ENCODE data around the gene GCH1.
"Not testable (repeated sequence)": the region's sequence is repeated elsewhere in the genome, so short reads cannot be mapped to it uniquely, and the experiment has no call there.

GCH1 gene, protein sequence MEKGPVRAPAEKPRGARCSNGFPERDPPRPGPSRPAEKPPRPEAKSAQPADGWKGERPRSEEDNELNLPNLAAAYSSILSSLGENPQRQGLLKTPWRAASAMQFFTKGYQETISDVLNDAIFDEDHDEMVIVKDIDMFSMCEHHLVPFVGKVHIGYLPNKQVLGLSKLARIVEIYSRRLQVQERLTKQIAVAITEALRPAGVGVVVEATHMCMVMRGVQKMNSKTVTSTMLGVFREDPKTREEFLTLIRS

DNA sequence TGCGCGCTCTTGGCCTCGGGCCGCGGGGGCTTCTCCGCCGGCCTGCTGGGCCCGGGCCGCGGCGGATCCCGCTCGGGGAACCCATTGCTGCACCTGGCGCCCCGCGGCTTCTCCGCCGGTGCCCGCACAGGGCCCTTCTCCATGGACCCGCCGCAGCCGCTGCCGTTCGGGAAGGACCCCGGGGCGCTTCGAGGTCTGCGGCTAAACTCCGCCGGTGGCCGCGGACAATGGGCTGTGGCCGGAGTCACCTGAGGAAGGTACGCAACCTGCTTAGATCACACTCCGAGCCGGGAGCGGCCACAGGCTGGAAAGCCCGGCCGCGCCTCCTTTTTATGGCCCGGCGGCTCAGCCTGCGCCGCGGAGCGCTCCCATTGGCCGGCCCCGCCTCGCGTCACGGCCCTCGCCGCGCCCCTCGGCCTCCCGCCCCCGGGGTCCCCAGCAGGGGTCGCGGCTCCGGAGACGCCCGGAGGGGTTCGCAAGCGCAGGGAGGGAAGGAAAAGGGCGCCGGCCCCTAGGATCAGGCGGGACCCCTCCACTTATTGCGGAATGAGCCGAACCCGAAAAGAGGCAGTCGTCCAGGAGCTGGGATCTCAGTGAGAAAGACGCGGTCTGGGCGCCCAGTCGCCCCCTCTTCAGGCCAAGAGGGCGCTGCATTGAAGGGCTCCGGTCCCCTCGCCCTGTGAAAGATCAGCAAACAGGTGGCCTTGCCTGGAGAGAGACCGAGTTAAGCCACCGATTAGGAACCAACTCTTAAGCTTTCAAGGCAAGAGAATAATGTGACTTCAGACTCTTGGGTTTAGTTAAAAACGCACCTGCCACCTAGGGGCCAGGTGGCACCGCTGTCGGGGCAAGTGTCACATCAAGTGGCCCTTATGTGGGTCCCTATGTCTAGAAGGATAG lies at the start of gene GCH1:
Gene GCH1 (minus strand): TSS at position 306 of the 900 bp plus-strand sequence. CDS start 163 bp downstream, at position 143.
- peak; percentile 70 for DNase-seq

DNA sequence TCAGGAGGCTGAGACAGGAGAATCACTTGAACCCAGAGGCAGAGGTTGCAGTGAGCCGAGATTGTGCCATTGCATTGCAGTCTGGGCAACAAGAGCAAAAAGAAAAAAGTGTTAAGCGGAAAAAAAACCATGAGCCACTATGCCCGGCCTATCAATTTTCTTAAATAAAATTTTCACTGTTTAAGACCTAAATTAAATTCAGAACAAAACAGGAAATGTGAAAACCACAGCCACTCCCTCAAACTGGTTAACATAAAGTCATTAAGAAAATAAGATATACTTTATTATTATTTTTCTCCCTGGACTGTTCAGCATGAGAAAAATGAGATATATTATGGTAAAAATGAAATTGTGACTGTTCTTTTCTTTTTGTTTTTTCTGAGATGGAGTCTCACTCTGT lies 44.6 kb upstream of the GCH1 start:
- DNase-seq, result no peak

DNA sequence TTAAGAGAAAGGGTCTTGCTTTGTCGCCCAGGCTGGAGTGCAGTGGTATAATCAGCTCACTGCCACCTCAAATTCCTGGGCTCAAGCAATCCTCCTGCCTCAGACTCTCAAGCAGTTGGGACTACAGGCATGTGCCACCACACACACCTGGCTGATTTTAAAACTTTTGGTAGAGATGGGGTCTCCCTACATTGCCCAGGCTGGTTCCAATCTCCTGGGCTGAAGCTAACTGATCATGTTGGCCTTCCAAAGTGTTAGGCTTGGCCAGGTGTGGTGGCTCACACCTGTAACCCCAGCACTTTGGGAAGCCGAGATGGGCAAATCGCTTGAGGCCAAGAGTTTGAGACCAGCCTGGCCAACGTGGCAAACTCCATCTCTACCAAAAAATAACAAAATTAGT lies 43.9 kb upstream of the GCH1 start:
- DNase-seq, result no peak

DNA sequence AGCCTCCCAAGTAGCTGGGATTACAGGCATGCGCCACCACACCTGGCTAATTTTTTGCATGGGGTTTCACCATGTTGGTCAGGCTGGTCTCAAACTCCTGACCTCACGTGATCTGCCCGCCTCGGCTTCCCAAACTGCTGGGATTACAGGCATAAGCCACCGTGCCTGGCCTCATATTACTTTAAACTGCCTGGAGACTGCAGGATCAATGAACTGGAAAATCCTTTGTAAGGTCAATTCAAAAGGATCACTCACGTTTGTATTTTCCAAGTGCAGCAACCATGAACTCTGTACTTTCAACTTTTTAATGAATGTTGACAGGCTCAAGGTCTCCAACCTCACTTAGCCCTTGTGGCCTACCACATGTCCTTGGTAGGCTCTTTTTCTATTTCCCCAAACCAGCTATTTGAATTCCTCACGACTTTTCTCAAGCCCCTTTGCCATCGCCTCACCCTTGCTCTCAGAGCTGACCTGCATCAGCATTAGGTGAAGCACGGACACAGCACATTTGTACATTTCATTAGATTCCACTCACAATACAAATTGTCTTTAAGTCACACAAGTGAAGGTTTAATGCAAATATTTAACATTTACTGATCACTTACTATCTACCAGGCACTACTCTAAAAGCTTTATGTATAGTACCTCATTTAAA lies 42.2 kb upstream of the GCH1 start:
- DNase-seq, result no peak

DNA sequence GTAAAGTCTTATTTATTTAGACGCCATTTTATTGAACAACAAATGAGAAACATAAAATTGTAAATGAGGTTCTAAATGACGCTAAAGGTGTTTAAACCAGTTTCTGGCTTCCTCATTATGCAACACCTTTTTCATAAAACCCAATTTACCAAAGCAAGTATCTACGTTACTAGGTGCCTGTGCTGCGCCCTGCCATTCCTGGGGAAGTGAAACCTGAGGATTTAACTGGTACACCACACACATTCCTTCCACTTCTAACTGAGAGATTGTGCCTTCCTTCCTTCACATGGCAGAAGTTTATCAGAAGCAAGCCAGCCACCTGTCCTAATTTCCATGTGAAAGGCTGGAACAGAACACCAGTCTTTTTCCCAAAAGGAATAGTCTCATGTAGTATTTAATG lies 40.3 kb upstream of the GCH1 start:
- no peak for DNase-seq

DNA sequence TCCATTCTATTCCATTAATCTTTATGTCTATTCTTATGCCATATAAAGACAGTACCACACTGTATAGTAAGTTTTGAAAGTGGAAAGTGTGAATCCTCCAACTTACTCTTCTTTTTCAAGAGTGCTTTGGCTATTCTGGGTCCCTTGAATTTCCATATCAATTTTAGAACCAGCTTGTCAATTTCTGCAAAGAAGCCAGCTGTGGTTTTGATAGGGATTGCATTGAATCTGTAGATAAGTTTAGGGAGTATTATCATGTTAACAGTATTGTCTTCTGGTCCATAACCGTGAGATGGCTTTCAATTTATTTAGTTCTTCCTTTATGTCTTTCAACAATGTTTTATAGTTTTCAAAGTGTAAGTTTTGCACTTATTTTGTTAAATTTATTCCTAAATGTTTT lies 34.2 kb upstream of the GCH1 start:
- DNase-seq, result no peak

DNA sequence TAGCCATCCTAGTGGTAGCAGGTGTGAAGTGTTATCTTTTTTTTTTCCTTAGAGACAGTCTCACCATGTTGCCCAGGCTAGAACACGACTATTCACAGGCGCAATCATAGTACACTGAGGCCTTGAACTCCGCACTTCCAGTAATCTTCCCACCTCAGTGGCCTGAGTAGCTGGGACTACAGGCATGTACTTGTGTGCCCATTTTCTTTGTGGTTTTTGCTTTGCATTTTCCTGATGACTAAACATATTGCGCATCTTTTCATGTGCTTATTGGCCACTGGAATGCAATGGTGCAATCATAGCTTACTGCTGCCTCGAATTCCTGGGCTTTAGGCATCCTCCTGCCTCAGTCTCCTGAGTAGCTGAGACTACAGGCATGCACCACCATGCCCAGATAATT lies 33.3 kb upstream of the GCH1 start:
- no peak for DNase-seq

DNA sequence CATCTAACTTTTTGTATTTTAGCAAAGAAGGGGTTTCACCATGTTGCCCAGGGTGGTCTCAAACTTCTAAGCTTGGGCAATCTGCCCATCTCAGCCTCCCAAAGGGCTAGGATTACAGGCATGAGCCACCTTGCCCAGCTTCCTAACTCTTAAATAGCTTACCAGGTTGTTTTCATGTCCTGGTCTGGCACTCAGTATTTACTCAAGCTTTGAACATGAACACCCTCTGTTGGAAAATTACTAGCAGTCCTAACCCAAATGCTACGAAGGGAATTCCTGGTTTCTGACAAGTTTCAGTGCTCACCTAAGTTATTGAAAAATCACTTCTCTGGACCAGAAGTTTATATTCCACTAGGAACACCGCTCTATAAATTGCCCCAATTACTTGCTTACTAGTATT lies 32.5 kb upstream of the GCH1 start:
- no peak for DNase-seq

DNA sequence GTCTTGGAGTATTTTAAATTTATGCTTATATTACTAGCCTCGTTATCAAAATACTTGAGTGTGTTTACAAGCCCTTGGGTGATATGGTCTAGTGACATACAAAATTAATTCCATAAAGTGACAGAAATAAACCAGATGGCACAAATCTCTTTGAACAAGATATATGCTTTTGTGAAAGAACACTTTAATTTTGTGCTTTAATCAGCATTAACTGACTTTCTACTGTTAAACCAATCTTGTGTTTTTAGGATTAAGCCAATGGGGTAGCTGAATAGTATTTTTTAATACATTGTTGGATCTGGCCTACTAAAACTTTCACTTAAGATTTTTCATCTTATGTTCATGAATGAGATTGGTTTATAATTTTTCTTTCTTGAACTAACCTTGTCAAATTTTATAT lies 30.4 kb upstream of the GCH1 start:
- no peak for DNase-seq

DNA sequence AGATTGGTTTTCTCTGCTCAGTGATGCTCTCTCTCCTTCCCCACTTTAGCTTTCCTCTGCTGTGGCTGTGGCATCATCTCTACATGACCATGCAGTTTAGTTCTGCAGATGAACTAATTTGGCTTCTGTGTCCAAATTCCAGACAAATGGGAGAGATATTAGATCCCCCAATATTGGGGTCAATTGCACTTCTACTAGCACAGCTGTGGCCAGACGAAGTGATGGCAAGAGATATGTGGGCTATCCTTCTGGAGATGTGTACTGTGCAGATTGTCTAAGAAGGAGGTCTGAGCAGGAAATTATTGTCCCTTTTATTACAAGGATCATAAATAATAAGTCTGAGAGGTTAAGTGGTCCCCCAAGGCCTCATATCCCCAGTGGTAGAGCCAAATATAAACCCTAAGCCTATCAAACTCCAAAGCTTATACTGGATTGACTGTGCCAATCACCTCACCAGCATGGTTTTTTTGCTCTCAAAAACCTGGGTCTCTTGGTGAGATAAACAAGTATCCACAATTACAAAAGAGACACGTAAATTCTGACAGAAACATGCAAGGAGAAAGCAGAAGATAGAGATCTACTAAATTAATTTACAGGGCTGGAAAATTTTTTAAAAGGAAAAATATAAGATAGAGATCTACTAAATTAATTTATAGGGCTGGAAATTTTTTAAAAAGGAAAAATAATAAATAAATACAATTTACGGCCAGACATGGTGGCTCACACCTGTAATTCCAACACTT lies 29.1 kb upstream of the GCH1 start:
- no peak for DNase-seq

DNA sequence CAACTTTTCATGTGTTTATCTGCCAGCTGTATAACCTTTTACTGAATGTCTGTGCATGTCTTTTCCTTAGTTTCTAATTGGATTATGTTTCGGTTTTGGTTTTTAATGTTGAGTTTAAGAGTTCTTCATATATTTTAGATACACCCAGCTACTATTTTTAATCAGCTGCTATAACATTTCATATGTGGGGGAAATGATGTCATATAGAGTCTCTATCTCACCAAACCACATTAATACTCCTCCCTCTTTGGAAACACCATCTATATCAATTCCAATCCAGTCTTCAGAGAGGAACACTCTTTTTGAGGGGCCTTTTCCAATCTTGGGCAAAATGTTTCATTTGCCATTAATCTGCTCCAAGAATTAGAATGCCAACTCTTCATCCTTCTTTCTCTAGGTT lies 28.5 kb upstream of the GCH1 start:
- no peak for DNase-seq

DNA sequence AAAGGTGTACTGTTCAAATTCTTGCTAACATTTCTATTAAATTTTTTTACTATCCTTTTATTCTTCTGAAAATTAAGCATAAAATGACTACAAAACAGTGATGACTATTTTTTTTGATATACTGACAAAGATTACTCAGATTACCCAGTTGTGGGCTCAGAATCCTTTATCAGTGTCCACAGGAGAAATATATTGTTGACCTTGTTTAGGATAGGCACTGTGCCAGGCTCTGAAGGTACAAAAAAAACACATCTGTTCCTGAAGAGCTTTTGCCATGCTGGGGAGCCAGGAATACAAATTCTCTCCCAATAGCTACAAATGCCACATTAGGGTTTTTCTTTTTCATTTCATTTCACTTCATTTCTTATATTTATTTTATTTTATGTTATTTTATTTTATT lies 26.9 kb upstream of the GCH1 start:
- DNase-seq, result no peak

DNA sequence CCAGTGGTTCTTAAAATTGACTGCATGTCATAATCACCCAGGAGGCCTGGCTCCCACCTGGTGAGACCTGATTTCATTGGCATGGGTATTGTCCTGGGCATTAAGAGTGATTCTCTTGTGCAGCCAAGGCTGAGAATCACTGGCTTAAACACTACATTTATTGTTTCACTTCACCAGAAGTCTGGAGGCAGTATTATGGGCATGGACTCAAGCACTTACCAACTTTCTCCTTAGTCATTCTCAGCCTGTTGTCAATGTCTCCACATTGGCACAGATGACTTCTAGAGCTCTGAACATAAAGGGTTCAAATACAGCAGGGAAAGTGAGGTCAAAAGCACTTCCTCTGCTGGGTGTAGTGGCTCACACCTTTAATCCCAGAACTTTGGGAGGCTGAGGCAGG lies 25.6 kb upstream of the GCH1 start:
- no peak for DNase-seq

DNA sequence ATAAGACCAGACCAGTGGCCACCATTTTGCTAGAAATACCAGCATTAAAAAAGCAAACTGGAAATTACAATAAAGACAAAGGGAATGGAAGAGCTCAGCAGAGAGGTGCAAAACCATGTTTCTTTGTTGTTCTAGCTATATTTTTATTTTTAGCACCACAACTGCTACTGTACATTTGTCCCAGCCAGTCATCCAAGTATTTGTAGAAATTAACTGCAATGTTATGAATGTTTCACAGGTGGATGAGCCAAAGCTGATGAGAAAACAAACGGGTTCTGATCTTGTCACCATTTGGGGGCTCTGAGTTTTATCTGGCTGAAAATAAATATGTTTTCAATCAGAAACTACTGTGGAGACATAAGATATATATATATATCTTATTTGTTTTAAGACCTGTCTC lies 24.9 kb upstream of the GCH1 start:
- no peak for DNase-seq

DNA sequence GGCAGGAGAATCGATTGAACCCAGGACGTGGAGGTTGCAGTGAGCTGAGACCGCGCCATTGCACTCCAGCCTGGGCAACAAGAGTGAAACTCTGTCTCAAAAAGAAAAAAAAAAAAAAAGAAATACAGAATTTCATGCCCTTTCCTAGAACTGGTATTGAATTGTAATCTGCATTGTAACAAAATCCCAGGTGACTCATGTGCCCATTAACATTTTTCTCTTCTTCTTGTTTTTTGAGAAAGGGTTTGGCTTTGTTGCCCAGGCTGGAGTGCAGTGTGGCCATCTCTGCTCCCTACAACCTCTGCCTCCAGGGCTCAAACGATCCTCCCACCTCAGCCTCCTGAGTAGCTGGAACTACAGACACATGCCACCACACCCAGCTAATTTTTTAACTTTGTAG lies 23.9 kb upstream of the GCH1 start:
- not testable (repeated sequence) for DNase-seq

DNA sequence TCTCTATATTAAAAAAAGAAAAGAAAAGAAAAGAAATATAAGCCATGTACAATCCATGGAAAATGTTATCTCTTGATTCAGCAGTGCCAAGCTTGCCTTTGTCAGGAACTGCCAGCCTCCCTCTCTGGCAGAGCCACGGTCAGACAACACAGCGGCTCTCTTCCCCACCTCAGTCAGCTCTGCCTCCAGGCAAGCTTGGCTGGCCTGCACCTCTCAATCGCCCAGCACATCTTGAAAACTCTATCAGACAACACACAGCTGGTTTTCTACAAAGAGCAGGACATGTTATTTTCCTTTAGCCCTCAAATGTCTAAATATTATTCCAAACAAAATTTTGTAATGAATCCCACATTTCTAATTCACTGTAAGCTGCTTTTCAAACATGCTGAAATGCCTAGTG lies 20.0 kb upstream of the GCH1 start:
- DNase-seq, result no peak

DNA sequence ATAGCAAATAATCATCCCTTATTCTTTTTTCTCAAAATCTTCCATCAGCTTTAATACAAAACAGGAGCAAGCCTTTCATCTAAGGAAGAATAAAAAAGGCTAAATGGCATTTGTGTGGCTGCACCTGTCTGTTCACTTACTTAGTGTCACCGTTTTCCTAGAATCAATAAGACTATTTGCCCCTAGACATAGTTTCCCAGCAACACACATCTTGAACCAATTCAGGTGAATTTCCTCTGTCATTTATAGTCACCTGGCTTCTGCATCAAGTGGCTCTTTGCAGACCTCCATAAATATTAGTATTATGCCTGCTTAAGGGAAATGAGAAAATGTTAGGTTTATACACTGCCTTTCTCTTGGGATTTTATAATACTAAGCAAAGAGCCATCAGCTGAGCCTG lies 17.4 kb upstream of the GCH1 start:
- no peak for DNase-seq

DNA sequence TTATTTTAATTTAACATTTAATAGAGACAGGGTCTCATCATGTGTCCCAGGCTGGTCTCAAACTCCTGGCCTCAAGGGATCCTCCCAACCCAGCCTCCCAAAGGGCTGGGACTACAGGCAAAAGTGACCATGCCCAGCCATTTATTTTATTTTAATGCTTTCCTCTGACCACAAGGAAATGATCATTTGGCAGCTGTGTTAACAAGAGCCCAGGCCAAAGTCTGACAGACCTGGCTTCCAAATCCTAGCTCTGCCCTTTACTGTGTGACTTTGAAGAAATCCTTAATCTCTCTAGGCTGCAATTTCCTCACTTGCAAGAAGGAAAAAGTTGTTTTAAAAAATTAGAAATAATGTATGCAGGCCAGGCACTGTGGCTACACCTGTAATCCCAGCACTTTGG lies 16.7 kb upstream of the GCH1 start:
- DNase-seq, result no peak

DNA sequence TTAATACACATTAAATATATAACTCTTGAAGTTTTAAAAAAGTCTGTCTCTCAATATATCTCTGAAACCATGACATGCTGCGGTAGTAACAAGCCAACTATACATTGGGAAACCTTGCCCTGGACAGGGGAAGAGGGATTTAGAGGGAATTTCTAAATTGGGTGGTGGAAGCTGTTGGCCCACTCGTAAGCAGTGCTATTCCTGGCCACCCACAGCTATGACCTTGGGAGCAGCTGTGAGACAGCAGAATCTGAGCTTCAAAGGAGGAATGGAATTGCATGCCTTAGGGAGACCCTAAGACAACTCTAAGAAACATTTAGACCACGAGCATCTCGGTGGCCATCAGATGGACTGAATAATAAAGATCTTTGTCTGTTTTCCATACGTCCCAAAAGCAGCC lies 15.8 kb upstream of the GCH1 start:
- no peak for DNase-seq

DNA sequence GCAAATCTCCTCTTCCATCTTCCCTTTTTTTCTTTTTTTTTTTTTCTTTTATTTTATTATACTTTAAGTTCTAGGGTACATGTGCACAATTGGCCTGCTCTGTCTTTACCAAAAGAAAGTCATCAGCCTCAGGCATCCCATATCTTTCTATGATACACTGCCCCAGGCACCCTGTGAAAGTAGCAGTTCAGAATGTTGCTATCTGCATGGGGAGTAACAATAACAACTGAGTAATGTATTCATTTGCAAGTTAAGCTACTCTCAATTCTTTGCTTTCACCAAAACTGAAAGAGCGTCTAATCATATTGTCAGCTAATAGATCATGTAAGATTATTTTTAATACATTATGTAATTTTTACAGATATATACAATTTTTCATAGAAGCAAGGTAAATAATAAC lies 13.5 kb upstream of the GCH1 start:
- no peak for DNase-seq

DNA sequence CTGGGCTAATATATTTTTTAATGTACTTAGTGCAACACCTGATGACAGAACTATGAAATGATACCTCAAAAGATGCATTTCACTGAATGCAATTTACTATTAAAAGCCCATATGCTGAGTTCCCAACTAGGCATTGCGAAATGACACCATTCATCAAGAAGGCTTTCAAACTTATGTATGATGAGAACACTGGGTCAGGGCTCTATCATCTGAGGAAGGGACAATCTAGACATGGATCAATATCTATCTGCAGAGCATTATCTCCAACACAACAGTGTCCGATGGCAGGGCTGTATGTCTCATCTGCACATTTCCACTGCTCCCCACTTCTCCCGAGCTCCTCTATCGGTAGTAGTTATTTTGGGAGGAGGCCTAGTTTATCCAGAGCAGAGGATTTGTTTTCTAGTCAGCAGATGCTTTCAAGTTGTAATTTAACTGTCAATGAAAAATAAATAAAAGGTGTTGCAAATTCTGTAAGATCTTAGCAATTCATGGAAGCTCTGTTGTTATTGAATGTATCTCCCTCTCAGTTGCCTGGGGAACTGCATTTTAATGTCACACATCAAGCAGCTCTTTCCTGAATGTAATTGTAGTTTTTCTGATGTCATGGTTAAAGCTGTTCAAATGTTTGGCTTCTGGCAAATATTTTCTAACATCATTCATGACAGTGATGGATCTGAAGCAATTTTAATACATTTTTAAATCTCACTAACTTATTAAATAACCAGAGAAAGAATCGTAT lies 7.4 kb upstream of the GCH1 start:
- no peak for DNase-seq

DNA sequence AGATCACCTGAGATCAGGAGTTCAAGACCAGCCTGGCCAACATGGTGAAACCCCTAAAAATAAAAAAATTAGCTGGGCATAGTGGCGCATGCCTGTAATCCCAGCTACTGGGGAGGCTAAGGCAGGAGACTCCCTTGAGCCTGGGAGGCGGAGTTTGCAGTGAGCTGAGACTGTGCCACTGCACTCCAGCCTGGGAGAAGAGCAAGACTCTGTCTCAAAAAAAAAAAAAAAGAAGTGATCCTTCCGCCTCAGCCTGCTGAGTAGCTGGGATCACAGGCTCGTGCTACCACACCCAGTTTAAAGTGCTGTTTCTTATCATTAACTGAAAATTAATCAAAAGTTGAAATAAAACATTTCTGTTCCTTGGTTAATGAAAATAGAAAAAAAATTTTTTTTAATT lies 6.3 kb upstream of the GCH1 start:
- DNase-seq, result not testable (repeated sequence)

DNA sequence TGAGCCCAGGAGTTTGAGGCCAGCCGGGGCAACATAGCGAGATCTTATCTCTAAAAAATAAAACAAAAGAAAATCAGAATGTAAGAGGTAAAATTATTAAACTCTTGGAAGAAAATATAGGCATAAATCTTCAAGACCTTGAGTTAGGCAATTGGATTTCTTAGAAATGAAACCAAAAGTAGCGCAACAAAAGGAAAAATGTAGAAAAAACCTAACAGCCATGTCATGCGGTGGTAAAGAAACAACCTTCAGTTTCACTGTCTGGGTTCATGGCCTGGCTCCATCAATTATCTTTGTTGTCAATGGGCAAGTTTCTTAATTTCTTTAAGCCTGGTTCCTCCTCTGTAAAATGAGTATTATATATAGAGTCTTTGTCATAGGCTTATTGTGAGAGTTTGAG lies 5.6 kb upstream of the GCH1 start:
- no peak for DNase-seq

Data from NCI-H2227 treated with DMSO at 0.1 percent for 48 hours (cell line).